GM10248 (cell line): ENCODE data around the gene FSD1.
A peak's percentile ranks its signal among the peaks of the same experiment; 100 is the strongest.
"Not testable (repeated sequence)": the region's sequence is repeated elsewhere in the genome, so short reads cannot be mapped to it uniquely, and the experiment has no call there.

Experiments used
- CTCF ChIA-PET: fragments of 300-600 bp; sonication (Branson Sonifier 250); formaldehyde crosslinking; extraction: SDS; loops from one replicate; lab custom pipeline; 2021; ENCODE audit warnings: antibody characterized with exemption; lab: Yijun Ruan, JAX
- POLR2A ChIA-PET: fragments of 350-650 bp; sonication (Branson Sonifier 250); formaldehyde crosslinking; extraction: SDS; loops from one replicate; lab custom pipeline; 2020; ENCODE audit warnings: antibody characterized with exemption; lab: Yijun Ruan, JAX
- DNase-seq: peaks from one replicate; pipeline ENCODE4 v3.0.0; 2012; ENCODE audit errors: extremely low spot score
- TF ChIP-seq, protein P1 (sequence below): IDR thresholded peaks from 2 replicates; pipeline ENCODE4 v1.5.1; 2012; ENCODE audit warnings: mild to moderate bottlenecking, low read depth; ENCODE audit errors: extremely low read depth, missing control alignments, control extremely low read depth

Gene FSD1

DNA sequence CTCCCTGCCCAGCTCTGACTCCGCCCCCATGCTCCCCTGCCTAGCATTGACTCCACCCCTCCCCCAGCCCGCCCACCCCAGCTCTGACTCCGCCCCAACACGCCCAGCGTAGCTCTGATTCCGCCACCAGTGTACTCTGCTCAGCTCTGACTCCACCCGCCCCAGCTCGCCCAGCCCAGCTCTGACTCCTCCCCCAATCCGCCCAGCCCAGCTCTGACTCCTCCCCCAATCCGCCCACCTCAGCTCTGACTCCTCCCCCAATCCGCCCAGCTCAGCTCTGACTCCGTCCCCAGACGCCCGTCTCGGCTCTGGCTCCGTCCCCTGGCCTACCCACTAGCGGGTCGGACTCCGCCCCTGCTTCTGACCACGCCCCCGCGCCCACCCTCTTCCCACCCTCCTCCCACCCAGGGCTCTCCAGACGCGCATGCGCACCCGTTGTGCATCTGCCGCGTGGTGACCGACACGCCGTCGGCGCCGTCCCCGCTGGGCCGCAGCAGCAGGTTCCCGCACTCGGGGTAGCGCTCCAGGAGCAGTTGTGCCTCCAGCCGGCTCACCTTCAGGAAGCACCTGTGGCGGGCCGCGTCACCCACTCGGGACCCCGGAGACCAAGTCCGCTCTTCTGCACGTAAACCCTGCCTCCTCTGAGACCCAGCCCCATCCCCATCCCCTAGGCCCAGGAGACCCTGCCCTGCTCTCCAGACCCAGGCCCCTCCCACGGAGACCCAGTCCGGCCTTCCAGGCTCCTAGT, 24.0 kb downstream of the FSD1 start:
- ChIA-PET CTCF (interaction anchor here (1.0 to 1.2 kb wide), 2 partner anchors 15 to 24 kb away, joined by 7 to 9 read pairs; partner anchors contain the start of gene MPND), POLR2A (interaction anchor here (0.5 to 1.2 kb wide), 4 partner anchors 14 to 825 kb away, joined by 4 to 7 read pairs (median 6); partner anchors contain the start of gene MPND)
- peak; percentile 98 for DNase-seq
- TF ChIP-seq, protein P1, sequence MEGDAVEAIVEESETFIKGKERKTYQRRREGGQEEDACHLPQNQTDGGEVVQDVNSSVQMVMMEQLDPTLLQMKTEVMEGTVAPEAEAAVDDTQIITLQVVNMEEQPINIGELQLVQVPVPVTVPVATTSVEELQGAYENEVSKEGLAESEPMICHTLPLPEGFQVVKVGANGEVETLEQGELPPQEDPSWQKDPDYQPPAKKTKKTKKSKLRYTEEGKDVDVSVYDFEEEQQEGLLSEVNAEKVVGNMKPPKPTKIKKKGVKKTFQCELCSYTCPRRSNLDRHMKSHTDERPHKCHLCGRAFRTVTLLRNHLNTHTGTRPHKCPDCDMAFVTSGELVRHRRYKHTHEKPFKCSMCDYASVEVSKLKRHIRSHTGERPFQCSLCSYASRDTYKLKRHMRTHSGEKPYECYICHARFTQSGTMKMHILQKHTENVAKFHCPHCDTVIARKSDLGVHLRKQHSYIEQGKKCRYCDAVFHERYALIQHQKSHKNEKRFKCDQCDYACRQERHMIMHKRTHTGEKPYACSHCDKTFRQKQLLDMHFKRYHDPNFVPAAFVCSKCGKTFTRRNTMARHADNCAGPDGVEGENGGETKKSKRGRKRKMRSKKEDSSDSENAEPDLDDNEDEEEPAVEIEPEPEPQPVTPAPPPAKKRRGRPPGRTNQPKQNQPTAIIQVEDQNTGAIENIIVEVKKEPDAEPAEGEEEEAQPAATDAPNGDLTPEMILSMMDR, result no peak

DNA sequence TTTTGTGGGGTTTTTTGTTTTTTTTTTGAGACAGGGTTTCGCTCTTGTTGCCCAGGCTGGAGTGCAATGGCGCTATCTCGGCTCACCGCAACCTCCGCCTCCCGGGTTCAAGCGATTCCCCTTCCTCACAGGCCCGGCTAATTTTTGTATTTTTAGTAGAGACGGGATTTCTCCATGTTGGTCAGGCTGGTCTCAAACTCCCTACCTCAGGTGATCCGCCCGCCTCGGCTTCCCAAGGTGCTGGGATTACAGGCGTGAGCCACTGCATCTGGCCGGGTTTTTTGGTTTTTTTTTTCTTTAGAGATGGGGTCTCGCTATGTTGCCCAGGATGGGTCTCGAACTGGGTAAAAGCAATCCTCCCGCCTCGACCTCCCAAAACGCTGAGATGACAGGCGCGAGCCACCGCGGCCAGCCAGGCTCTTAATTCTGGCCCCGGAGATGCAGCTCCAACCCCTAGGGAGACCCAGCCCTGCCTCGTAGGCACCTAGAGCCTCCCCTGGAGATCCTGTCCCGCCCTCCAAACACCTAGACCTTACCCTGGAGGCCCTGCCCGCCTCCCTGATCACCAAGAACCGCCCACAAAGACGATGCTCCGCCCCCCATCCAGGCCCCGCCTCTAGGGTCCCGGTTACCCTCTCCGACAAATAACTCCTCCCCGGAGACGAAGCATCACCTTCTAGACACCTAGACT, 24.7 kb downstream of the FSD1 start:
- POLR2A ChIA-PET, result not testable (repeated sequence)
- CTCF ChIA-PET, result interaction anchor here (1.4 to 1.8 kb wide), 2 partner anchors 10 to 14 kb away, joined by 4 read pairs; no protein-coding TSS in a partner anchor
- DNase-seq, result peak; percentile 27

DNA sequence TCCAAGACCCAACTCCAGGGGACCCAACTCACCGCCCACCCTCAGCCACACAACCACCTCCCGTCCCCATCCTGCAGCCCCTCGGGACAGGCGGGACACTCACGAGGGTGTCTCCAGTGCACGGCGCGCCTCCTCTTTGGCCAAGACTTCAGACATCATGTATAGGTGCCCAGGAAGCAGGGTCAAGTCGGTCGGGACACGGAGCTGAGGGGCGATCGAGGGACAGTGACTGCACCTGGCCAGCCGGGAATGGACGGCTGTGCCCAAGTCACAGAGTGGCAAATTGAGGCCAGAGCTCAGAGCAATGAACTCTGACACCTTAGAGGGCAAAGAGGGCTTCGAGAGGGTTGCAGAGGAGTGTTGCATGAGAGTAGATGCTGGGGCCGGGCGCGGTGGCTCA, 25.5 kb downstream of the FSD1 start:
- peak; percentile 5 for DNase-seq
- ChIA-PET POLR2A (no interaction called here), CTCF (interaction anchor here (1.0 to 1.8 kb wide), 3 partner anchors 10 to 22 kb away, joined by 3 to 4 read pairs (median 4); no protein-coding TSS in a partner anchor)
- TF ChIP-seq, protein P1, result no peak

DNA sequence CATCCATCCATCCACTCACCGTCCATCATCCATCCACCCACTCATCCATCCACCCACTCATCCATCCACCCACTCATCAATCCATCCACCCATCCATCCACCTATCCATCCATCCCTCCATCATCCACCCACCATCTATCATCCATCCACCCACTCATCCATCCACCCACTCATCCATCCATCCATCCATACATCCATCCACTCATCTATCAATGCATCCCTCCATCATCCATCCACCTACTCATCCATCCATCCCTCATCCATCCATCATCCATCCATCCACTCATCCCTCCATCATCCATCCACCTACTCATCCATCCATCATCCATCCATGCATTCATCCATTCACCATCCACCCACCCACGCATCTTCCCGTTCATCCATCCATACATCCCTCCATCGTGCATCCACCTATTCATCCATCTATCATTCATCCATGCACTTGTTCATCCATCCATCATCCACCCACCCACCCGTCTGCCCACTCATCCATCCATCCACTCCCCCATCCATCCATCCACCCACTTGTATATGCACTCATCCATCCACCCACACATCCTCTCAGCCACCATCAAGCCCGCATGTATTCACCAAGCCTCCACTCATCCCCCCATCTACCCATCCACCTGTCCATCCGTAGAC, 30.7 kb downstream of the FSD1 start:
- DNase-seq, result no peak
- CTCF ChIA-PET, result no interaction called here
- POLR2A ChIA-PET, result no interaction called here
- TF ChIP-seq, protein P1, result no peak

DNA sequence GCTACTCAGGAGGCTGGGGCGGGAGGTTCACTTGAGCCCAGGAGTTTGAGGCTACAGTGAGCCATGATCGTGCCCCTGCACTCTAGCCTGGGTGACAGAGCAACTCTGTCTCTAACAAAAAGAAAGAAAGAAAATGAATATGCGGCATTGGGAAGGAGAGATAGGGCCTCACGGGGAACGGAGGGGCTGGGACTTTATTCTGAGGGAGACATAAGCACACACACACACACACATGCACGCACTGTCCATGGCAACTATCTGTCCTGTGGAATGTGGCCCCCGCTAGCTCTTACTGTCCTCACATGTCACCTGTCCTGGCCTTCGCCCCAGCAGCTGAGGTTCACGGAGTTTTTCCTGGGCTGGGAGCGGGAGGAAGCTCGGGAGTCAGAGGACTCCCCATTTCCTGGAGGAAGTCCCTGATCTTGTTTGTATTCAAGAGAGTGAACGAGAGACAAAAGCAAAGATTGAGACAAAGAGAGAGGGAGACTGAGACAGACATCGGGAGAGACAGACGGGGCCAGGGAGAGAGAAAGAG, 33.6 kb downstream of the FSD1 start:
- ChIA-PET CTCF (interaction anchor here (2.2 to 3.9 kb wide), 2 partner anchors 14 to 105 kb away, joined by 4 to 21 read pairs; no protein-coding TSS in a partner anchor), POLR2A (no interaction called here)
- TF ChIP-seq, protein P1, result no peak
- peak; percentile 8 for DNase-seq

DNA sequence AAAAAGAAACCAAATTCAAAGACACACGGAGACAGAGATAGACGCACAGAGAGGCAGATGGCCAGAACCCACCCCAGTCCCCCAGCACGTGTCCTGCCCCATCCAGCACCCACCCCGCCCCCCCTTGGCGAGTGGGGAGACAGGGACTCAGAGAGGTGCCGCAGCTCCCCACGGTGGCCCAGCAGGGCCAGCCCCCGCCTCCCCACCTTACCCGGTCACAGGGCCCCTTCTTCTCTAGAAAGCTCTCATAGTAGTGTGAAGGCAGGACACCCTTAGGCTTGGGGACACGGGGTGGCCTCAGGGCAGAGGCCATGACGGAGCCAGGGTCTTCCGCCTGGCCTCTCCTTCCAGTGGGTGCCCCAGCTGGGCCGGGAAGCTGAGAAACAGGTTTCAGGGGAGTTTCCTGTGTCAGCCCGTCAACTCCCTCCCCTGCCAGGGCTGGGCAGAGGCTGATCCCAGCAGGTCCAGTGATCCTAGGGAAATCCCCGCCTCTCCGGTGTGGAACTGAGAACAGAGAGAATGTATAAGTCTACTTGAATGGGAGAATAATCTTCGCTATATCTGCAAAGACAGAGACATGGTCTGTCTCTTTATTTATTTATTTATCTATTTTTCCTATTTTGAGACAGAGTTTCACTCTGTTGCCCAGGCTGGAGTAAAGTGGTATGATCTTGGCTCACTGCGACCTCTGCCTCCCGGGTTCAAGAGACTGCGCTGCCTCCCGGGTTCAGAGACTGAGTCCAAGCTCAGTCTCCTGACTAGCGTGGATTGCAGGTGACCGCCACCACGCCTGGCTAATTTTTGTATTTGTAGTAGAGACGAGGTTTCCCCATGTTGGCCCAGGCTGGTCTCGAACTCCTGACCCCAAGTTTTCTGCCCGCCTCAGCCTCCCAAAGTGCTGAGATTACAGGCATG, 34.3 kb downstream of the FSD1 start, which contains the start of gene STAP2:
Gene STAP2 (minus strand): TSS at position 387 of the 915 bp plus-strand sequence. CDS start 74 bp downstream, at position 313.
- peak; percentile 42 for DNase-seq
- POLR2A ChIA-PET, result interaction anchor here (0.6 kb wide), 1 partner anchor 100 kb away, joined by 4 read pairs; no protein-coding TSS in a partner anchor
- CTCF ChIA-PET, result interaction anchor here (1.0 to 3.9 kb wide), 5 partner anchors 9 to 106 kb away, joined by 3 to 21 read pairs (median 4); no protein-coding TSS in a partner anchor

More for the DNA sequence above, 34.3 kb downstream of the FSD1 start, which contains the start of gene STAP2:
- TF ChIP-seq, protein P1, result no peak
